Epidermal melanocyte (primary cell): Measurements from ENCODE around the gene GPR156.

Experiments used
- DNase-seq: peaks from one replicate; pipeline ENCODE4 v3.0.0; 2011; ENCODE audit warnings: low spot score; ENCODE audit not compliant: insufficient read length

GPR156 gene

GRCh38 chr3:120196812-120197211, 88.2 kb downstream of the GPR156 start:
- no peak for DNase-seq

- no peak for DNase-seq
These were observed 88.7 kb downstream of the GPR156 start for GRCh38 chr3:120196333-120196732.

- DNase-seq = no peak
These were observed 91.5 kb downstream of the GPR156 start for GRCh38 chr3:120193554-120193953.

GRCh38 chr3:120192579-120192978, 92.4 kb downstream of the GPR156 start:
- no peak for DNase-seq

GRCh38 chr3:120192159-120192558, 92.9 kb downstream of the GPR156 start:
- no peak for DNase-seq

GRCh38 chr3:120182613-120183511, 102.2 kb downstream of the GPR156 start:
- peak; percentile 40 for DNase-seq

- no peak for DNase-seq
These were observed 103.4 kb downstream of the GPR156 start for GRCh38 chr3:120181632-120182031.

- DNase-seq = no peak
These were observed 104.2 kb downstream of the GPR156 start for GRCh38 chr3:120180731-120181412.

GRCh38 chr3:120177707-120178306, 107.2 kb downstream of the GPR156 start:
- DNase-seq = no peak

- peak; percentile 64 for DNase-seq
These were observed 107.9 kb downstream of the GPR156 start for GRCh38 chr3:120177151-120177550.

- no peak for DNase-seq
These were observed 110.0 kb downstream of the GPR156 start for GRCh38 chr3:120174811-120175539.

- no peak for DNase-seq
These were observed 111.9 kb downstream of the GPR156 start for GRCh38 chr3:120173056-120173675.

- no peak for DNase-seq
These were observed 113.0 kb downstream of the GPR156 start for GRCh38 chr3:120172070-120172469.

- DNase-seq = no peak
These were observed 113.7 kb downstream of the GPR156 start for GRCh38 chr3:120171134-120171873.

GRCh38 chr3:120170223-120170622, 114.8 kb downstream of the GPR156 start:
- DNase-seq = no peak

GRCh38 chr3:120169407-120169806, 115.6 kb downstream of the GPR156 start:
- DNase-seq = no peak

- DNase-seq = no peak
These were observed 116.4 kb downstream of the GPR156 start for GRCh38 chr3:120168611-120169010.

- no peak for DNase-seq
These were observed 117.0 kb downstream of the GPR156 start for GRCh38 chr3:120168038-120168437.

- DNase-seq = no peak
These were observed 117.5 kb downstream of the GPR156 start for GRCh38 chr3:120167488-120167887.

GRCh38 chr3:120163816-120164215, 121.2 kb downstream of the GPR156 start:
- no peak for DNase-seq
